Panc1 (cell line): ENCODE measurements around the gene CACNA1I.

Source experiments
- CTCF ChIP-seq: fragments of 450-650 bp; IDR thresholded peaks from 2 replicates; pipeline ENCODE4 v1.5.1; 2017; ENCODE audit warnings: mild to moderate bottlenecking
- TCF7L2 ChIP-seq: IDR thresholded peaks from 2 replicates; pipeline ENCODE4 v1.6.1; 2011; ENCODE audit warnings: mild to moderate bottlenecking, low read depth, low read length, inconsistent platforms
- TF ChIP-seq, protein P1 (sequence below), 2 experiments: IDR thresholded peaks; 2 replicates each; pipeline ENCODE4 v1.6.1; 2011 to 2012; ENCODE audit warnings: low read depth in 2 of 2, control low read depth in 1 of 2, low read length in 1 of 2, mild to moderate bottlenecking in 1 of 2, moderate library complexity in 1 of 2; ENCODE audit not compliant: insufficient read depth in 1 of 2

GRCh38 chr22:39535831-39536449, 34.6 kb upstream of the CACNA1I start:
- TF ChIP-seq CTCF (no peak), TCF7L2 (no peak)
- TF ChIP-seq, protein P1, sequence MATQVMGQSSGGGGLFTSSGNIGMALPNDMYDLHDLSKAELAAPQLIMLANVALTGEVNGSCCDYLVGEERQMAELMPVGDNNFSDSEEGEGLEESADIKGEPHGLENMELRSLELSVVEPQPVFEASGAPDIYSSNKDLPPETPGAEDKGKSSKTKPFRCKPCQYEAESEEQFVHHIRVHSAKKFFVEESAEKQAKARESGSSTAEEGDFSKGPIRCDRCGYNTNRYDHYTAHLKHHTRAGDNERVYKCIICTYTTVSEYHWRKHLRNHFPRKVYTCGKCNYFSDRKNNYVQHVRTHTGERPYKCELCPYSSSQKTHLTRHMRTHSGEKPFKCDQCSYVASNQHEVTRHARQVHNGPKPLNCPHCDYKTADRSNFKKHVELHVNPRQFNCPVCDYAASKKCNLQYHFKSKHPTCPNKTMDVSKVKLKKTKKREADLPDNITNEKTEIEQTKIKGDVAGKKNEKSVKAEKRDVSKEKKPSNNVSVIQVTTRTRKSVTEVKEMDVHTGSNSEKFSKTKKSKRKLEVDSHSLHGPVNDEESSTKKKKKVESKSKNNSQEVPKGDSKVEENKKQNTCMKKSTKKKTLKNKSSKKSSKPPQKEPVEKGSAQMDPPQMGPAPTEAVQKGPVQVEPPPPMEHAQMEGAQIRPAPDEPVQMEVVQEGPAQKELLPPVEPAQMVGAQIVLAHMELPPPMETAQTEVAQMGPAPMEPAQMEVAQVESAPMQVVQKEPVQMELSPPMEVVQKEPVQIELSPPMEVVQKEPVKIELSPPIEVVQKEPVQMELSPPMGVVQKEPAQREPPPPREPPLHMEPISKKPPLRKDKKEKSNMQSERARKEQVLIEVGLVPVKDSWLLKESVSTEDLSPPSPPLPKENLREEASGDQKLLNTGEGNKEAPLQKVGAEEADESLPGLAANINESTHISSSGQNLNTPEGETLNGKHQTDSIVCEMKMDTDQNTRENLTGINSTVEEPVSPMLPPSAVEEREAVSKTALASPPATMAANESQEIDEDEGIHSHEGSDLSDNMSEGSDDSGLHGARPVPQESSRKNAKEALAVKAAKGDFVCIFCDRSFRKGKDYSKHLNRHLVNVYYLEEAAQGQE (IDR thresholded peaks at IDR 0.05; ENCODE audit: insufficient read depth in 1 of 2, low read depth in 2 of 2, low read length in 1 of 2), result no peak
